PC-3 (cell line): ENCODE measurements around the gene POLR2E. TPM values are rescaled to one million over a fixed set of nuclear protein-coding genes. Genes with fewer than 3 reads are reported as not detected.

Experiments used
- ATAC-seq: fragments of 200-7000 bp; cut with Tn5 transposase; 2 replicates; pipeline ENCODE4 v1.9.1; 2020; ENCODE audit warnings: mild to moderate bottlenecking, moderate library complexity
- BruUV-seq: library from RNA; stranded (reverse); fragments of 400-500 nt; replicated peaks from 2 replicates; lab custom pipeline; 2021; lab: Mats Ljungman, UMichigan
- CTCF ChIA-PET: fragments of 300-600 bp; sonication (Branson Sonifier 250); formaldehyde crosslinking; loops from one replicate; lab custom pipeline; 2022; ENCODE audit warnings: antibody characterized with exemption; lab: Charles Lee
- POLR2A ChIA-PET: fragments of 300-600 bp; sonication (Branson Sonifier 250); formaldehyde crosslinking; loops from one replicate; lab custom pipeline; 2022; ENCODE audit warnings: antibody characterized with exemption; ENCODE audit not compliant: unreplicated experiment; lab: Charles Lee
- DNase-seq: peaks from one replicate; pipeline ENCODE4 v3.0.0-alpha.2; 2015
- H2AFZ ChIP-seq: fragments of 300-600 bp; sonication (generic); 2 replicates; pipeline ENCODE4 v1.6.0; 2016; ENCODE audit warnings: antibody characterized with exemption, low read length
- H3F3A ChIP-seq: fragments of 300-600 bp; sonication (generic); one replicate; pipeline ENCODE4 v1.6.0; 2017; ENCODE audit warnings: antibody characterized with exemption, low read length, control low read depth, mild to moderate bottlenecking; ENCODE audit not compliant: unreplicated experiment
- H3K27ac ChIP-seq: fragments of 300-600 bp; sonication (generic); 2 replicates; pipeline ENCODE4 v1.5.1; 2016; ENCODE audit warnings: mild to moderate bottlenecking, low read length
- H3K27me3 ChIP-seq: fragments of 300-600 bp; sonication (generic); 2 replicates; pipeline ENCODE4 v1.6.1; 2016; ENCODE audit warnings: low read length, mixed read lengths
- H3K36me3 ChIP-seq: fragments of 300-600 bp; sonication (generic); 2 replicates; pipeline ENCODE4 v1.6.1; 2016; ENCODE audit warnings: low read depth, mixed run types, low read length, mixed read lengths
- H3K4me1 ChIP-seq: fragments of 300-600 bp; sonication (generic); 2 replicates; pipeline ENCODE4 v1.5.1; 2016; ENCODE audit warnings: low read length; ENCODE audit not compliant: insufficient read depth
- H3K4me2 ChIP-seq: fragments of 300-600 bp; sonication (generic); 2 replicates; pipeline ENCODE4 v1.6.0; 2016; ENCODE audit warnings: low read length
- H3K4me3 ChIP-seq: fragments of 300-600 bp; sonication (generic); 2 replicates; pipeline ENCODE4 v1.5.1; 2016; ENCODE audit warnings: mild to moderate bottlenecking, low read length, mixed read lengths
- H3K79me2 ChIP-seq: fragments of 300-600 bp; sonication (generic); 2 replicates; pipeline ENCODE4 v1.6.1; 2017; ENCODE audit warnings: low read length, mixed read lengths
- H3K9ac ChIP-seq: fragments of 300-600 bp; sonication (generic); 2 replicates; pipeline ENCODE4 v1.6.0; 2016; ENCODE audit warnings: mild to moderate bottlenecking, low read length
- H3K9me2 ChIP-seq: fragments of 300-600 bp; sonication (generic); replicated peaks from 2 replicates; pipeline ENCODE4 v1.6.1; 2016; ENCODE audit warnings: mixed run types, low read length, mixed read lengths
- H3K9me3 ChIP-seq: fragments of 300-600 bp; sonication (generic); 2 replicates; pipeline ENCODE4 v1.6.1; 2016; ENCODE audit warnings: low read length, mixed read lengths
- H4K20me1 ChIP-seq: fragments of 300-600 bp; sonication (generic); 2 replicates; pipeline ENCODE4 v1.6.1; 2016; ENCODE audit warnings: low read length, mixed read lengths
- CTCF ChIP-seq: fragments of 300-600 bp; sonication (generic); conservative IDR thresholded peaks from 2 replicates; pipeline ENCODE4 v1.5.1; 2017; ENCODE audit warnings: antibody characterized with exemption, low read depth, mild to moderate bottlenecking, low read length
- EZH2 ChIP-seq: fragments of 300-600 bp; sonication (generic); IDR thresholded peaks from one replicate; pipeline ENCODE4 v1.6.1; 2017; ENCODE audit warnings: antibody characterized with exemption, mild to moderate bottlenecking, low read length; ENCODE audit not compliant: unreplicated experiment
- EZH2phosphoT487 ChIP-seq: fragments of 300-600 bp; sonication (generic); IDR thresholded peaks from 2 replicates; pipeline ENCODE4 v1.6.1; 2018; ENCODE audit warnings: mild to moderate bottlenecking, antibody characterized with exemption, low read length, borderline replicate concordance
- intact Hi-C: fragments of 100-400 bp; cut with micrococcal nuclease; formaldehyde crosslinking; loops from 2 replicates; pipeline ENCODE4 v1.9.0; 2023
- total RNA-seq: library from RNA; depleted of rRNA; stranded (reverse); fragments of >200 nt; gene quantifications from 2 replicates; pipeline ENCODE4 v1.2.3, GENCODE V29; 2014

Gene POLR2E
- total RNA-seq, 1 experiment from 2014 or later, result 375 TPM

- H3K4me3 ChIP-seq, result no peak overlapping the region
- intact Hi-C loops, result loop anchor here (5.0 kb wide), 1 partner anchor 81 kb away; no protein-coding TSS in a partner anchor
- H3K36me3 ChIP-seq, result no peaks in the 10 kb centered on the region; the same call in 1 of the 2 replicates
- POLR2A ChIA-PET, result no interaction called here
- H3K4me1 ChIP-seq, result no peaks in the 10 kb centered on the region
- H3K27ac ChIP-seq, result no peak overlapping the region
- H3K9ac ChIP-seq, result no peak overlapping the region
- no peaks in the 10 kb centered on the region for H3K9me2 ChIP-seq
- no TSS peak for BruUV-seq
- H3K79me2 ChIP-seq, result no peaks in the 10 kb centered on the region
- CTCF ChIA-PET, result no interaction called here
- peaks cover 1% of the 10 kb centered on the region; the same call in 1 of the 2 replicates for H4K20me1 ChIP-seq
- no peak overlapping the region for H2AFZ ChIP-seq
- H3K9me3 ChIP-seq, result no peaks in the 10 kb centered on the region
- H3F3A ChIP-seq, result peaks cover under 1% of the 10 kb centered on the region
- DNase-seq (no peak), ATAC-seq (no peak)
- TF ChIP-seq EZH2phosphoT487, result no peak
- no peak for TF ChIP-seq EZH2
- TF ChIP-seq CTCF, result no peak
- H3K4me2 ChIP-seq, result no peak overlapping the region
- H3K27me3 ChIP-seq, result no peaks in the 10 kb centered on the region
Measured at GRCh38 chr19:1111641-1112267, 16.6 kb upstream of the POLR2E start.

GRCh38 chr19:1110809-1111640, 15.8 kb upstream of the POLR2E start:
- Histone ChIP-seq H3K9me3 (no peaks in the 10 kb centered on the region), H3K36me3 (no peaks in the 10 kb centered on the region; the same call in 1 of the 2 replicates), H3F3A (peaks cover 4% of the 10 kb centered on the region), H2AFZ (no peak overlapping the region), H3K27me3 (no peaks in the 10 kb centered on the region), H3K4me3 (no peak overlapping the region), H4K20me1 (peaks cover 3% of the 10 kb centered on the region; the same call in 1 of the 2 replicates), H3K4me2 (no peak overlapping the region), H3K27ac (no peak overlapping the region), H3K9me2 (no peaks in the 10 kb centered on the region), H3K9ac (no peak overlapping the region), H3K4me1 (no peaks in the 10 kb centered on the region), H3K79me2 (no peaks in the 10 kb centered on the region)
- DNase-seq (no peak), ATAC-seq (no peak)
- TF ChIP-seq CTCF, result no peak
- TF ChIP-seq EZH2, result no peak
- no peak for TF ChIP-seq EZH2phosphoT487
- no TSS peak for BruUV-seq
- CTCF ChIA-PET, result no interaction called here
- POLR2A ChIA-PET, result no interaction called here
- intact Hi-C loops, result loop anchor here (5.0 kb wide), 1 partner anchor 81 kb away; no protein-coding TSS in a partner anchor
